ENCODE data around the gene RANBP1. TPM values are rescaled to one million over a fixed set of nuclear protein-coding genes. Genes with fewer than 3 reads are reported as not detected.

Gene RANBP1
- total and polyA plus RNA-seq, 9 of the 15 experiments (the other 6 are each of a cell fraction or from before 2014, with no cell fraction given), result 162 to 2,891 (median 1,289) TPM

DNA sequence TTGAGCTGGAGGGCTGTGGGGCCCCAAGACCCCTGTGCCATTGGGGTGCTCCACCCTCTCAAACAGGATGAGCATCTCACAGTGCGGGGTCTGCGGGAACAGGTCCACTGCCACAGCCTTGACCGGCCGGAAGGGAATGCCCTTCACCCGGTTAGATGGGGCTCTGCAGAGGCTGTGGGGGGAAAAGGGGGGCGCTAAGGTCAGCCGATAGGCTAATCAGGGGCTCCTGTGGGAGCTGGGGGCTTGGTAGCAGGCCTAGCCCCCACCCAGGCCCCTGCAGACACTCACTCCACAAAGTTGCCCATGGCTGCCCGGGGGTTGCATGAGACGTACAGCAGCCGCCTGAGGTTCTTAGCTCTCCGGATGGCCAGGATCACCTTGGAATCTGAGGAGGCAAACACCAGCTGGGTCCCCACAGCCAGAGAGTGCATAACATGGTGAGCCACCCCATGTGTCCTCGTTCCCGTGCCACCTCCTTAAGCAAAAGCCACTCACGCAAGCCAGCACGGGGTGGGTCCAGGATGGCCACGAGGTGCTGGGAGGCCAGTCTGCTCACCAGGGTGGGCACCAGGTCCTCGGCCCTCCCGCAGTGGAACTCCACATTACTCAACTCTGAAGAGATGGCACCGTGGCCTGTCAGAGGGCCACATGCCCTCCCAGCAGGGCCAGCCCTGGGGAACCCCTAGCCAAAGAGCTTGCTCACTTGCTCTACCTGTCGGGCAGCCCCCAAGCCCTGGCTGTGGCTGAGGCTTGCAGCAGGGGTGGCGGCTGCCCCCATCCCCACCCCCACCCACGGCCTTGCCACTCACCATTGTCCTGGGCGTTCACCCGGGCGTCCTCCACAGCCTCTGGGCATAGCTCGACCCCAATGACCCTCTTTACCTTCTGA is 3.0 kb upstream of the RANBP1 start (continued):
- peak; percentile 1; the same call in 1 of the 2 replicates for TF ChIP-seq ZFP1 (CRISPR knock-in tag; IDR thresholded peaks at IDR 0.05)
- TF ChIP-seq ZNF134 (CRISPR knock-in tag; conservative IDR thresholded peaks at IDR 0.05), result no peak
- no peak for TF ChIP-seq TCFL5 (CRISPR knock-in tag; conservative IDR thresholded peaks at IDR 0.05)
- no peak for TF ChIP-seq ZNF174 (CRISPR knock-in tag; IDR thresholded peaks at IDR 0.05)
- TF ChIP-seq LCOR (CRISPR knock-in tag; IDR thresholded peaks at IDR 0.05), result no peak
- TF ChIP-seq SNRNP70 (optimal IDR thresholded peaks at IDR 0.05; ENCODE audit: low read depth, low read length), result no peak
- TF ChIP-seq RBM15 (IDR thresholded peaks at IDR 0.05; ENCODE audit: insufficient read depth, low read length), result no peak
- TF ChIP-seq ARNT (IDR thresholded peaks at IDR 0.05), result no peak
- TF ChIP-seq ZNF699 (CRISPR knock-in tag; IDR thresholded peaks at IDR 0.05; ENCODE audit: insufficient replicate concordance), result no peak
- no peak for TF ChIP-seq NUFIP1 (IDR thresholded peaks at IDR 0.05; ENCODE audit: partially characterized antibody)
- TF ChIP-seq ZMIZ1 (IDR thresholded peaks at IDR 0.05; ENCODE audit: low read depth in 2 of 2, low read length in 2 of 2), result no peak
- TF ChIP-seq E2F8 (IDR thresholded peaks at IDR 0.05; ENCODE audit: low read depth, partially characterized antibody), result no peak
- TF ChIP-seq ZNF740 (CRISPR knock-in tag; IDR thresholded peaks at IDR 0.05), result no peak
- no peak for TF ChIP-seq ZNF740 (tag; IDR thresholded peaks at IDR 0.05)
- TF ChIP-seq, protein P1, sequence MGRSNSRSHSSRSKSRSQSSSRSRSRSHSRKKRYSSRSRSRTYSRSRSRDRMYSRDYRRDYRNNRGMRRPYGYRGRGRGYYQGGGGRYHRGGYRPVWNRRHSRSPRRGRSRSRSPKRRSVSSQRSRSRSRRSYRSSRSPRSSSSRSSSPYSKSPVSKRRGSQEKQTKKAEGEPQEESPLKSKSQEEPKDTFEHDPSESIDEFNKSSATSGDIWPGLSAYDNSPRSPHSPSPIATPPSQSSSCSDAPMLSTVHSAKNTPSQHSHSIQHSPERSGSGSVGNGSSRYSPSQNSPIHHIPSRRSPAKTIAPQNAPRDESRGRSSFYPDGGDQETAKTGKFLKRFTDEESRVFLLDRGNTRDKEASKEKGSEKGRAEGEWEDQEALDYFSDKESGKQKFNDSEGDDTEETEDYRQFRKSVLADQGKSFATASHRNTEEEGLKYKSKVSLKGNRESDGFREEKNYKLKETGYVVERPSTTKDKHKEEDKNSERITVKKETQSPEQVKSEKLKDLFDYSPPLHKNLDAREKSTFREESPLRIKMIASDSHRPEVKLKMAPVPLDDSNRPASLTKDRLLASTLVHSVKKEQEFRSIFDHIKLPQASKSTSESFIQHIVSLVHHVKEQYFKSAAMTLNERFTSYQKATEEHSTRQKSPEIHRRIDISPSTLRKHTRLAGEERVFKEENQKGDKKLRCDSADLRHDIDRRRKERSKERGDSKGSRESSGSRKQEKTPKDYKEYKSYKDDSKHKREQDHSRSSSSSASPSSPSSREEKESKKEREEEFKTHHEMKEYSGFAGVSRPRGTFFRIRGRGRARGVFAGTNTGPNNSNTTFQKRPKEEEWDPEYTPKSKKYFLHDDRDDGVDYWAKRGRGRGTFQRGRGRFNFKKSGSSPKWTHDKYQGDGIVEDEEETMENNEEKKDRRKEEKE (IDR thresholded peaks at IDR 0.05; ENCODE audit: borderline replicate concordance in 1 of 2, control insufficient read depth in 1 of 2, low read depth in 2 of 2, low read length in 1 of 2), result no peak
- TF ChIP-seq RHOXF2B (CRISPR knock-in tag; conservative IDR thresholded peaks at IDR 0.05), result 0 out of 2 replicates have a peak, but pooled peaks have one; percentile 39
- no peak for TF ChIP-seq MECOM (CRISPR knock-in tag; IDR thresholded peaks at IDR 0.05)

Measured in K562 (cell line).